Panc1 (cell line): ENCODE results near the gene MOB1A. TPM values are rescaled to one million over a fixed set of nuclear protein-coding genes. Genes with fewer than 3 reads are reported as not detected.

Experiments used
- ATAC-seq: fragments of 200-7000 bp; cut with Tn5 transposase; 2 replicates; pipeline ENCODE4 v1.9.1; 2020; ENCODE audit warnings: mild to moderate bottlenecking, moderate library complexity
- BruUV-seq: library from RNA; stranded (reverse); fragments of 400-500 nt; replicated peaks from 2 replicates; lab custom pipeline; 2021; lab: Mats Ljungman, UMichigan
- CTCF ChIA-PET: fragments of 300-600 bp; sonication (Branson Sonifier 250); formaldehyde crosslinking; loops from one replicate; lab custom pipeline; 2022; ENCODE audit warnings: antibody characterized with exemption; lab: Charles Lee
- POLR2A ChIA-PET: fragments of 300-600 bp; sonication (Branson Sonifier 250); formaldehyde crosslinking; loops from one replicate; lab custom pipeline; 2022; ENCODE audit warnings: antibody characterized with exemption; lab: Charles Lee
- DNase-seq: peaks from one replicate; pipeline ENCODE4 v3.0.0-alpha.2; 2010; ENCODE audit warnings: low read depth, low spot score
- H3K27ac ChIP-seq: 2 replicates; pipeline ENCODE4 v1.5.1; 2011; ENCODE audit warnings: mild to moderate bottlenecking, low read length, inconsistent platforms
- H3K27me3 ChIP-seq: fragments of 200-500 bp; sonication (Bioruptor generic); 2 replicates; pipeline ENCODE4 v1.6.0; 2014; ENCODE audit warnings: low read length, inconsistent platforms; ENCODE audit not compliant: control insufficient read depth, insufficient read depth
- H3K36me3 ChIP-seq: fragments of 200-500 bp; sonication (Bioruptor generic); 2 replicates; pipeline ENCODE4 v1.5.1; 2014; ENCODE audit warnings: inconsistent platforms, mild to moderate bottlenecking, low read length, moderate library complexity; ENCODE audit not compliant: control insufficient read depth, insufficient read depth
- H3K4me1 ChIP-seq: 2 replicates; pipeline ENCODE4 v1.5.1; 2011; ENCODE audit warnings: inconsistent platforms, mild to moderate bottlenecking, low read length, moderate library complexity; ENCODE audit not compliant: control insufficient read depth, insufficient read depth
- H3K4me3 ChIP-seq, 2 experiments: 2 replicates each; pipeline ENCODE4 v1.5.1; 2011 to 2012; ENCODE audit warnings: low read depth in 2 of 2, low read length in 2 of 2, mild to moderate bottlenecking in 2 of 2, inconsistent platforms in 1 of 2, moderate library complexity in 1 of 2
- H3K9me3 ChIP-seq: fragments of 200-500 bp; sonication (Bioruptor generic); 2 replicates; pipeline ENCODE4 v1.5.1; 2014; ENCODE audit warnings: low read depth, mild to moderate bottlenecking, inconsistent platforms, low read length, moderate library complexity; ENCODE audit not compliant: control insufficient read depth, insufficient read depth
- POLR2AphosphoS5 ChIP-seq: IDR thresholded peaks from 2 replicates; pipeline ENCODE4 v1.6.1; 2012; ENCODE audit warnings: mild to moderate bottlenecking, low read depth, low read length, moderate library complexity
- SIN3A ChIP-seq: IDR thresholded peaks from 2 replicates; pipeline ENCODE4 v1.6.1; 2012; ENCODE audit warnings: low read depth, mild to moderate bottlenecking, low read length, moderate library complexity, borderline replicate concordance; ENCODE audit not compliant: insufficient read depth
- TCF7L2 ChIP-seq: IDR thresholded peaks from 2 replicates; pipeline ENCODE4 v1.6.1; 2011; ENCODE audit warnings: mild to moderate bottlenecking, low read depth, low read length, inconsistent platforms
- in situ Hi-C: cut with HindIII; loops from 2 replicates; pipeline ENCODE4 v1.10.0; 2016; ENCODE audit warnings: low sequenced_read_pairs, low pct_unique_long_range_greater_than_20kb
- intact Hi-C: fragments of 100-400 bp; cut with micrococcal nuclease; formaldehyde crosslinking; loops from one replicate; pipeline ENCODE4 v1.10.0; 2022; ENCODE audit not compliant: unreplicated experiment
- total RNA-seq: library from RNA; stranded (reverse); gene quantifications from one replicate; pipeline ENCODE4 v1.2.1, GENCODE V29; 2021; ENCODE audit not compliant: unreplicated experiment
- TF ChIP-seq, protein P1 (sequence below): fragments of 450-650 bp; IDR thresholded peaks from 2 replicates; pipeline ENCODE4 v1.5.1; 2017; ENCODE audit warnings: mild to moderate bottlenecking
- TF ChIP-seq, protein P2 (sequence below), 2 experiments: IDR thresholded peaks; 2 replicates each; pipeline ENCODE4 v1.6.1; 2011 to 2012; ENCODE audit warnings: low read depth in 2 of 2, control low read depth in 1 of 2, low read length in 1 of 2, mild to moderate bottlenecking in 1 of 2, moderate library complexity in 1 of 2; ENCODE audit not compliant: insufficient read depth in 1 of 2

Gene MOB1A
- total RNA-seq, 1 experiment from 2014 or later, result 184 TPM

DNA sequence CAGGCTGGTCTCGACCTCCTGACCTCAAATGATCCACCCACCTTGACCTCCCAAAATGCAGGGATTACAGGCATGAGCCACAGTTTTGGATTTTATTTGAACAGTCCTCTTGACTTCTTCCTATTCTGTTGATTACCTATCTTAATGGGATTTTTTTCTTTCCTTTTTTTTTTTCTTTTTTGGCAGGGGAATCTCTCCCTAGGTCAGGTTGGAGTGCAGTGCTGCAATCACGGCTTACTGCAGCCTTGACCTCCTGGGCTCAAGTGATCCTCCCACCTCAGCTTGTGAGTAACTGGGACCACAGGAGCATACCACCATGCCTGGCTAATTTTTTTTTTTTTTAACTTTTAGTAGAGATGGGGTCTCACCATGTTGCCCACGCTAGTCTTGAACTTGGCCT is 22.5 kb upstream of the MOB1A start:
- ChIA-PET CTCF (no interaction called here), POLR2A (interaction anchor here (0.6 to 0.7 kb wide), 2 partner anchors 17 to 22 kb away, joined by 4 read pairs; no protein-coding TSS in a partner anchor)
- no peak for TF ChIP-seq SIN3A
- no peak for TF ChIP-seq POLR2AphosphoS5
- TF ChIP-seq, protein P1, sequence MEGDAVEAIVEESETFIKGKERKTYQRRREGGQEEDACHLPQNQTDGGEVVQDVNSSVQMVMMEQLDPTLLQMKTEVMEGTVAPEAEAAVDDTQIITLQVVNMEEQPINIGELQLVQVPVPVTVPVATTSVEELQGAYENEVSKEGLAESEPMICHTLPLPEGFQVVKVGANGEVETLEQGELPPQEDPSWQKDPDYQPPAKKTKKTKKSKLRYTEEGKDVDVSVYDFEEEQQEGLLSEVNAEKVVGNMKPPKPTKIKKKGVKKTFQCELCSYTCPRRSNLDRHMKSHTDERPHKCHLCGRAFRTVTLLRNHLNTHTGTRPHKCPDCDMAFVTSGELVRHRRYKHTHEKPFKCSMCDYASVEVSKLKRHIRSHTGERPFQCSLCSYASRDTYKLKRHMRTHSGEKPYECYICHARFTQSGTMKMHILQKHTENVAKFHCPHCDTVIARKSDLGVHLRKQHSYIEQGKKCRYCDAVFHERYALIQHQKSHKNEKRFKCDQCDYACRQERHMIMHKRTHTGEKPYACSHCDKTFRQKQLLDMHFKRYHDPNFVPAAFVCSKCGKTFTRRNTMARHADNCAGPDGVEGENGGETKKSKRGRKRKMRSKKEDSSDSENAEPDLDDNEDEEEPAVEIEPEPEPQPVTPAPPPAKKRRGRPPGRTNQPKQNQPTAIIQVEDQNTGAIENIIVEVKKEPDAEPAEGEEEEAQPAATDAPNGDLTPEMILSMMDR, result no peak
- TF ChIP-seq, protein P2, sequence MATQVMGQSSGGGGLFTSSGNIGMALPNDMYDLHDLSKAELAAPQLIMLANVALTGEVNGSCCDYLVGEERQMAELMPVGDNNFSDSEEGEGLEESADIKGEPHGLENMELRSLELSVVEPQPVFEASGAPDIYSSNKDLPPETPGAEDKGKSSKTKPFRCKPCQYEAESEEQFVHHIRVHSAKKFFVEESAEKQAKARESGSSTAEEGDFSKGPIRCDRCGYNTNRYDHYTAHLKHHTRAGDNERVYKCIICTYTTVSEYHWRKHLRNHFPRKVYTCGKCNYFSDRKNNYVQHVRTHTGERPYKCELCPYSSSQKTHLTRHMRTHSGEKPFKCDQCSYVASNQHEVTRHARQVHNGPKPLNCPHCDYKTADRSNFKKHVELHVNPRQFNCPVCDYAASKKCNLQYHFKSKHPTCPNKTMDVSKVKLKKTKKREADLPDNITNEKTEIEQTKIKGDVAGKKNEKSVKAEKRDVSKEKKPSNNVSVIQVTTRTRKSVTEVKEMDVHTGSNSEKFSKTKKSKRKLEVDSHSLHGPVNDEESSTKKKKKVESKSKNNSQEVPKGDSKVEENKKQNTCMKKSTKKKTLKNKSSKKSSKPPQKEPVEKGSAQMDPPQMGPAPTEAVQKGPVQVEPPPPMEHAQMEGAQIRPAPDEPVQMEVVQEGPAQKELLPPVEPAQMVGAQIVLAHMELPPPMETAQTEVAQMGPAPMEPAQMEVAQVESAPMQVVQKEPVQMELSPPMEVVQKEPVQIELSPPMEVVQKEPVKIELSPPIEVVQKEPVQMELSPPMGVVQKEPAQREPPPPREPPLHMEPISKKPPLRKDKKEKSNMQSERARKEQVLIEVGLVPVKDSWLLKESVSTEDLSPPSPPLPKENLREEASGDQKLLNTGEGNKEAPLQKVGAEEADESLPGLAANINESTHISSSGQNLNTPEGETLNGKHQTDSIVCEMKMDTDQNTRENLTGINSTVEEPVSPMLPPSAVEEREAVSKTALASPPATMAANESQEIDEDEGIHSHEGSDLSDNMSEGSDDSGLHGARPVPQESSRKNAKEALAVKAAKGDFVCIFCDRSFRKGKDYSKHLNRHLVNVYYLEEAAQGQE (IDR thresholded peaks at IDR 0.05; ENCODE audit: insufficient read depth in 1 of 2, low read depth in 2 of 2, low read length in 1 of 2), result no peak
- TF ChIP-seq TCF7L2, result no peak
- Histone ChIP-seq H3K9me3 (no peaks in the 10 kb centered on the region), H3K4me1 (peaks cover 51% of the 10 kb centered on the region), H3K27ac (0 out of 2 replicates have a peak overlapping the region, but pooled peaks have one; percentile 3), H3K4me3 (peak overlapping the region; percentile 63 to 99), H3K36me3 (peaks cover 6% of the 10 kb centered on the region), H3K27me3 (no peaks in the 10 kb centered on the region)
- ATAC-seq (no peak), DNase-seq (no peak)
- in situ Hi-C loops, result no loop called here
- intact Hi-C loops, result no loop called here
- no TSS peak for BruUV-seq

GRCh38 chr2:74199871-74200305 is 21.2 kb upstream of the MOB1A start:
- ChIA-PET POLR2A (interaction anchor here (1.1 kb wide), 1 partner anchor 11 kb away, joined by 3 read pairs; no protein-coding TSS in a partner anchor), CTCF (no interaction called here)
- Histone ChIP-seq H3K27me3 (no peaks in the 10 kb centered on the region), H3K4me3 (peak overlapping the region; percentile 63 to 99), H3K36me3 (peaks cover 3% of the 10 kb centered on the region), H3K4me1 (peaks cover 38% of the 10 kb centered on the region), H3K27ac (peak overlapping the region; percentile 60), H3K9me3 (no peaks in the 10 kb centered on the region)
- ATAC-seq (no peak), DNase-seq (no peak)
- TF ChIP-seq POLR2AphosphoS5, result no peak
- TF ChIP-seq SIN3A, result 0 out of 2 replicates have a peak, but pooled peaks have one; percentile 69
- in situ Hi-C loops (no loop called here), intact Hi-C loops (no loop called here)
- TSS peak; percentile 74 for BruUV-seq

DNA sequence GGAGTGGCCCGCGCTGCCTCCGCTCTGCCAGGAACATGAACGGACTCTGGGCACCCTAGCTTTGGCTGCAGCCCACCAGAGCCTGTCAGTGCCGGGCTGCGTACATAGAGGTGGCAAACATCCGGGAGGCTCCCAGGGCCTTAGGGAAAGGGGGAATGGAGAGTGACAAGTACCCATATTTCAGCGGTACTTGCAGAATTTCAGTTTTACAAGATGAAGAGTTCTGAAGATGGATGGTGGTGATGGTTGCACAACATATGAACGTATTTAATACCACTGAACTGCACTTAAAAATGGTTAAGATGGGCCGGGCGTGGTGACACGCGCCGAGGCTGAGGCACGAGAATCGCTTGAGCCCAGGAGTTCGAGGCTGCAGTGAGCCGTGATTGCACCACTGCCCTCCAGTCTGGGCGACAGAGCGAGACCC is 20.6 kb upstream of the MOB1A start:
- no peaks in the 10 kb centered on the region for H3K27me3 ChIP-seq
- H3K36me3 ChIP-seq, result peaks cover 3% of the 10 kb centered on the region
- H3K4me1 ChIP-seq, result peaks cover 32% of the 10 kb centered on the region
- no peak for TF ChIP-seq POLR2AphosphoS5
- no peak for TF ChIP-seq TCF7L2
- TF ChIP-seq SIN3A, result no peak
- TF ChIP-seq, protein P2 (IDR thresholded peaks at IDR 0.05; ENCODE audit: insufficient read depth in 1 of 2, low read depth in 2 of 2, low read length in 1 of 2), result no peak
- TF ChIP-seq, protein P1, result no peak
- no TSS peak for BruUV-seq
- CTCF ChIA-PET, result interaction anchor here (1.1 kb wide), 1 partner anchor 21 kb away, joined by 3 read pairs; the partner anchor contains the start of gene MOB1A
- intact Hi-C loops (no loop called here), in situ Hi-C loops (no loop called here)
- H3K27ac ChIP-seq, result peak overlapping the region; percentile 60
- POLR2A ChIA-PET, result interaction anchor here (0.7 to 1.1 kb wide), 3 partner anchors 11 to 423 kb away, joined by 3 to 12 read pairs (median 4); partner anchors contain the start of gene MOB1A
- DNase-seq (no peak), ATAC-seq (no peak)
- H3K9me3 ChIP-seq, result no peaks in the 10 kb centered on the region
- H3K4me3 ChIP-seq, result peak overlapping the region; percentile 63 to 99
